RPMI8226 (cell line): ENCODE measurements around the gene WEE1.
"Not testable (repeated sequence)": the region's sequence is repeated elsewhere in the genome, so short reads cannot be mapped to it uniquely, and the experiment has no call there.

Experiments used
- DNase-seq: peaks from one replicate; pipeline ENCODE4 v3.0.0-alpha.2; 2015

The WEE1 gene

GRCh38 chr11:9600644-9601036 is 27.2 kb downstream of the WEE1 start:
- DNase-seq = peak; percentile 54

GRCh38 chr11:9601037-9601875 is 27.8 kb downstream of the WEE1 start:
- peak; percentile 89 for DNase-seq

- DNase-seq = no peak
Measured at GRCh38 chr11:9601876-9602199, 28.4 kb downstream of the WEE1 start.

- DNase-seq = not testable (repeated sequence)
Measured at GRCh38 chr11:9603214-9603613, 29.7 kb downstream of the WEE1 start.

- DNase-seq = no peak
Measured at GRCh38 chr11:9604134-9604533, 30.7 kb downstream of the WEE1 start.

GRCh38 chr11:9605742-9606141 is 32.3 kb downstream of the WEE1 start:
- DNase-seq = no peak

- no peak for DNase-seq
Measured at GRCh38 chr11:9606809-9607510, 33.5 kb downstream of the WEE1 start.

- DNase-seq = no peak
Measured at GRCh38 chr11:9607511-9607899, 34.0 kb downstream of the WEE1 start.

- no peak for DNase-seq
Measured at GRCh38 chr11:9609002-9609759, 35.7 kb downstream of the WEE1 start.

GRCh38 chr11:9609841-9610240 is 36.4 kb downstream of the WEE1 start:
- no peak for DNase-seq

- DNase-seq = peak; percentile 88
Measured at GRCh38 chr11:9613118-9613829, 39.8 kb downstream of the WEE1 start.

- peak; percentile 84 for DNase-seq
Measured at GRCh38 chr11:9613830-9614762, 40.6 kb downstream of the WEE1 start.

- no peak for DNase-seq
Measured at GRCh38 chr11:9615031-9615451, 41.6 kb downstream of the WEE1 start.

GRCh38 chr11:9616042-9616675 is 42.7 kb downstream of the WEE1 start:
- DNase-seq = no peak

GRCh38 chr11:9616858-9617257 is 43.4 kb downstream of the WEE1 start:
- no peak for DNase-seq

- DNase-seq = no peak
Measured at GRCh38 chr11:9617940-9618339, 44.5 kb downstream of the WEE1 start.

- DNase-seq = no peak
Measured at GRCh38 chr11:9619004-9619403, 45.5 kb downstream of the WEE1 start.

GRCh38 chr11:9619971-9620370 is 46.5 kb downstream of the WEE1 start:
- no peak for DNase-seq

GRCh38 chr11:9622353-9622752 is 48.9 kb downstream of the WEE1 start:
- not testable (repeated sequence) for DNase-seq

- not testable (repeated sequence) for DNase-seq
Measured at GRCh38 chr11:9623053-9623452, 49.6 kb downstream of the WEE1 start.

- DNase-seq = no peak
Measured at GRCh38 chr11:9624448-9624847, 51.0 kb downstream of the WEE1 start.
